Aorta (tissue), 5 donors: ENCODE data around the gene GLP2R. TPM values are rescaled to one million over a fixed set of nuclear protein-coding genes. Genes with fewer than 3 reads are reported as not detected.
"Not testable (repeated sequence)": the region's sequence is repeated elsewhere in the genome, so short reads cannot be mapped to it uniquely, and the experiment has no call there.

Experiments
- ATAC-seq: fragments of 200-7000 bp; cut with Tn5 transposase; one replicate; pipeline ENCODE4 v1.9.1; 2022; ENCODE audit warnings: moderate library complexity; ENCODE audit not compliant: low FRiP score
- DNase-seq, 2 donors: peaks; one replicate each; pipeline ENCODE4 v3.0.0-alpha.2; 2020
- H3K27ac ChIP-seq, 2 donors: one replicate each; pipeline ENCODE4 v1.5.1; 2013; ENCODE audit warnings: low read length in 2 of 2, mild to moderate bottlenecking in 2 of 2, moderate library complexity in 2 of 2, control low read depth in 1 of 2, inconsistent platforms in 1 of 2, low read depth in 1 of 2
- H3K27me3 ChIP-seq, 2 donors: one replicate each; pipeline ENCODE4 v1.6.1; 2013; ENCODE audit warnings: control low read depth in 1 of 2, low read length in 1 of 2, mild to moderate bottlenecking in 1 of 2, moderate library complexity in 1 of 2; ENCODE audit not compliant: insufficient read depth in 2 of 2, control insufficient read depth in 1 of 2
- H3K36me3 ChIP-seq, 2 donors: one replicate each; pipeline ENCODE4 v1.6.1; 2013; ENCODE audit warnings: control low read depth in 1 of 2, low read length in 1 of 2, mild to moderate bottlenecking in 1 of 2; ENCODE audit not compliant: insufficient read depth in 2 of 2, control insufficient read depth in 1 of 2
- H3K4me1 ChIP-seq, 2 donors: one replicate each; pipeline ENCODE4 v1.6.1; 2013; ENCODE audit warnings: low read length in 2 of 2, control low read depth in 1 of 2, mild to moderate bottlenecking in 1 of 2, moderate library complexity in 1 of 2; ENCODE audit not compliant: insufficient read depth in 2 of 2, control insufficient read depth in 1 of 2
- H3K4me3 ChIP-seq, 2 donors: one replicate each; pipeline ENCODE4 v1.5.1; 2013; ENCODE audit warnings: low read length in 2 of 2, control low read depth in 1 of 2, mild to moderate bottlenecking in 1 of 2
- H3K9me3 ChIP-seq: one replicate; pipeline ENCODE4 v1.6.1; 2013; ENCODE audit warnings: mild to moderate bottlenecking, low read length; ENCODE audit not compliant: control insufficient read depth
- WGBS, 2 donors: extraction: QIAGEN DNeasy Blood & Tissue Kit; methylation state at CpG; one replicate each; pipeline ENCODE4 v1.1.7; 2013; 5-methylcytosine and 5-hydroxymethylcytosine counted together
- intact Hi-C, 2 donors: fragments of 100-400 bp; cut with DNase I; formaldehyde crosslinking; loops; one replicate each; pipeline versions ENCODE4 v1.14.2 to v1.15.0; 2022
- polyA plus RNA-seq, 2 donors: library from polyadenylated mRNA; stranded (reverse); fragments of 200-250 nt; gene quantifications; one replicate each; pipeline ENCODE4 v1.2.3, GENCODE V29; 2013
- total RNA-seq, 2 donors: library from RNA; stranded (reverse); fragmentation: NEBNext Ultra II Directional; extraction: Animal tissue kit (Norgen Biotek cat#: 25700); gene quantifications; one replicate each; pipeline ENCODE4 v1.2.1, GENCODE V29; 2021
- donor health status: healthy with polysubstance abuse.
- donor health status: Bipolar disorder and iron deficiency.
- donor health status: DM: no; HTN: no; CAD: no.
- donor health status: DM: no; HTN: no; CAD: no.
- donor health status: DM: yes; HTN: yes; CAD: no.

Gene GLP2R
- total and polyA plus RNA-seq, 4 donors: 0.61 to 9.7 (median 1.3) TPM; not detected in 1

GRCh38 chr17:9912121-9913099, 86.7 kb downstream of the GLP2R start:
- H3K36me3 ChIP-seq: no peaks in the 10 kb centered on the region
- no peaks in the 10 kb centered on the region for H3K27me3 ChIP-seq
- DNase-seq (no peak), ATAC-seq (no peak)
- H3K4me1 ChIP-seq: no peaks in the 10 kb centered on the region
- H3K9me3 ChIP-seq: no peaks in the 10 kb centered on the region
- intact Hi-C loops: no loop called here
- H3K4me3 ChIP-seq: no peak overlapping the region
- H3K27ac ChIP-seq: no peak overlapping the region
- WGBS, 2 donors: 65 to 69% methylated on average over 18 of the region's 18 CpGs

GRCh38 chr17:9913476-9913875, 87.8 kb downstream of the GLP2R start:
- no peak for ATAC-seq
- no peaks in the 10 kb centered on the region for H3K36me3 ChIP-seq
- no peak overlapping the region for H3K4me3 ChIP-seq
- intact Hi-C loops: no loop called here
- H3K9me3 ChIP-seq: no peaks in the 10 kb centered on the region
- no peak overlapping the region for H3K27ac ChIP-seq
- H3K4me1 ChIP-seq: no peaks in the 10 kb centered on the region
- 88% methylated on average over 5 of the region's 5 CpGs for WGBS, 2 donors
- no peak for DNase-seq
- H3K27me3 ChIP-seq: no peaks in the 10 kb centered on the region

- H3K36me3 ChIP-seq: no peaks in the 10 kb centered on the region
- no peaks in the 10 kb centered on the region for H3K4me1 ChIP-seq
- DNase-seq (no peak), ATAC-seq (no peak)
- WGBS, 2 donors: 78 to 83% methylated on average over 8 of the region's 8 CpGs
- no peaks in the 10 kb centered on the region for H3K27me3 ChIP-seq
- H3K27ac ChIP-seq: no peak overlapping the region
- intact Hi-C loops: no loop called here
- no peaks in the 10 kb centered on the region for H3K9me3 ChIP-seq
- no peak overlapping the region for H3K4me3 ChIP-seq
Observed at GRCh38 chr17:9916108-9916507, 90.4 kb downstream of the GLP2R start.

GRCh38 chr17:9917131-9917530, 91.4 kb downstream of the GLP2R start:
- DNase-seq (no peak), ATAC-seq (no peak)
- Histone ChIP-seq H3K4me3 (no peak overlapping the region), H3K4me1 (no peaks in the 10 kb centered on the region), H3K27me3 (no peaks in the 10 kb centered on the region), H3K9me3 (no peaks in the 10 kb centered on the region), H3K27ac (no peak overlapping the region), H3K36me3 (no peaks in the 10 kb centered on the region)
- intact Hi-C loops: no loop called here
- WGBS, 2 donors: 85 to 87% methylated on average over 12 to 13 of the region's 13 CpGs

- no peaks in the 10 kb centered on the region for H3K9me3 ChIP-seq
- intact Hi-C loops: no loop called here
- H3K4me1 ChIP-seq: no peaks in the 10 kb centered on the region
- H3K4me3 ChIP-seq: no peak overlapping the region
- DNase-seq (no peak), ATAC-seq (no peak)
- WGBS, 2 donors: 91% methylated on average over 18 to 19 of the region's 19 CpGs
- no peaks in the 10 kb centered on the region for H3K27me3 ChIP-seq
- no peak overlapping the region for H3K27ac ChIP-seq
- no peaks in the 10 kb centered on the region for H3K36me3 ChIP-seq
Observed at GRCh38 chr17:9917801-9918200, 92.1 kb downstream of the GLP2R start.

GRCh38 chr17:9918352-9918751, 92.6 kb downstream of the GLP2R start:
- DNase-seq (no peak), ATAC-seq (no peak)
- Histone ChIP-seq H3K27me3 (no peaks in the 10 kb centered on the region), H3K4me1 (no peaks in the 10 kb centered on the region), H3K4me3 (no peak overlapping the region), H3K9me3 (no peaks in the 10 kb centered on the region), H3K27ac (no peak overlapping the region), H3K36me3 (no peaks in the 10 kb centered on the region)
- 89 to 93% methylated on average over 8 of the region's 8 CpGs for WGBS, 2 donors
- intact Hi-C loops: no loop called here

- intact Hi-C loops: no loop called here
- H3K36me3 ChIP-seq: no peaks in the 10 kb centered on the region
- DNase-seq: no peak
- H3K27me3 ChIP-seq: no peaks in the 10 kb centered on the region
- no peaks in the 10 kb centered on the region for H3K9me3 ChIP-seq
- ATAC-seq: no peak
- H3K27ac ChIP-seq: no peak overlapping the region
- H3K4me1 ChIP-seq: no peaks in the 10 kb centered on the region
- no peak overlapping the region for H3K4me3 ChIP-seq
- 92% methylated on average over 5 of the region's 5 CpGs for WGBS, 2 donors
Observed at GRCh38 chr17:9918804-9919352, 93.2 kb downstream of the GLP2R start.

- not testable (repeated sequence) for H3K9me3 ChIP-seq, H3K36me3 ChIP-seq, H3K27me3 ChIP-seq, DNase-seq, H3K4me3 ChIP-seq, ATAC-seq, H3K4me1 ChIP-seq, H3K27ac ChIP-seq
- intact Hi-C loops: loop anchor here in 1 of 2 donors (10.0 kb wide), 1 partner anchor 64 kb away; no protein-coding TSS in a partner anchor
- WGBS, 2 donors: 93 to 94% methylated on average over 13 of the region's 13 CpGs
Observed at GRCh38 chr17:9921216-9921615, 95.5 kb downstream of the GLP2R start.
